Activated CD8-positive, alpha-beta memory T cell treated with anti-CD3 and anti-CD28 coated beads for 36 hours (primary cell): ENCODE results near the gene MIER1. TPM values are rescaled to one million over a fixed set of nuclear protein-coding genes. Genes with fewer than 3 reads are reported as not detected.

ENCODE experiments used
- CTCF ChIA-PET: fragments of 350-600 bp; sonication (Branson Sonifier 250); formaldehyde crosslinking; loops from one replicate; lab custom pipeline; 2021; ENCODE audit warnings: antibody characterized with exemption; lab: Charles Lee
- POLR2A ChIA-PET: fragments of 350-600 bp; sonication (Branson Sonifier 250); formaldehyde crosslinking; loops from one replicate; lab custom pipeline; 2021; ENCODE audit warnings: antibody characterized with exemption; lab: Charles Lee
- total RNA-seq, 2 experiments: library from RNA; stranded (reverse); gene quantifications; one replicate each; pipeline ENCODE4 v1.2.3, GENCODE V29; 2021

Gene MIER1
- total RNA-seq, 2 experiments from 2014 or later = 46.3 to 48.0 TPM

- ChIA-PET POLR2A (no interaction called here), CTCF (no interaction called here)
Observed at GRCh38 chr1:67031121-67031858, 106.5 kb downstream of the MIER1 start.

- POLR2A ChIA-PET = no interaction called here
- CTCF ChIA-PET = no interaction called here
Observed at GRCh38 chr1:67031859-67032247, 107.1 kb downstream of the MIER1 start.

Other genes with a start within 250 kb of the MIER1 start
- not detected for gene DYNLT5, start 172.5 kb upstream of the MIER1 start, total RNA-seq
- not detected for gene INSL5, start 123.7 kb upstream of the MIER1 start, total RNA-seq
- 1 to 10 TPM in 1 of 2 experiments, under 1 TPM in 1; 0.99 to 1.4 TPM for gene DNAI4, start 134 bp upstream of the MIER1 start, total RNA-seq
- gene SLC35D1, start 129.2 kb downstream of the MIER1 start, total RNA-seq = 10 to 100 TPM; 14.2 to 14.8 TPM
- gene C1orf141, start 210.0 kb downstream of the MIER1 start, total RNA-seq = not detected
- 1 to 10 TPM in 1 of 2 experiments, under 1 TPM in 1; 0.86 to 1.0 TPM for gene IL23R, start 241.5 kb downstream of the MIER1 start, total RNA-seq